HepG2 (cell line): ENCODE results near the gene SOX9. TPM values are rescaled to one million over a fixed set of nuclear protein-coding genes. Genes with fewer than 3 reads are reported as not detected.
A peak's percentile ranks its signal among the peaks of the same experiment; 100 is the strongest.

Experiments used
- ATF1 ChIP-seq: IDR thresholded peaks from 2 replicates; pipeline ENCODE4 v1.6.1; 2016; ENCODE audit warnings: mild to moderate bottlenecking, control low read depth
- BATF2 ChIP-seq: sonication (generic); formaldehyde crosslinking; IDR thresholded peaks from 2 replicates; pipeline ENCODE4 v1.8.0; 2022; ENCODE audit warnings: mild to moderate bottlenecking, missing genetic modification reagents, moderate library complexity
- CCAR2 ChIP-seq: fragments of 200-400 bp; formaldehyde crosslinking; optimal IDR thresholded peaks from 2 replicates; pipeline ENCODE3; 2018; ENCODE audit warnings: low read depth, mild to moderate bottlenecking, low read length, moderate library complexity
- DDIT3 ChIP-seq: sonication (generic); formaldehyde crosslinking; IDR thresholded peaks from 2 replicates; pipeline ENCODE4 v1.4.0; 2020; ENCODE audit warnings: mild to moderate bottlenecking, missing genetic modification reagents
- E2F5 ChIP-seq: sonication (generic); formaldehyde crosslinking; conservative IDR thresholded peaks from 2 replicates; pipeline ENCODE4 v1.4.0; 2020; ENCODE audit warnings: missing genetic modification reagents
- ISL2 ChIP-seq: sonication (generic); formaldehyde crosslinking; IDR thresholded peaks from 2 replicates; pipeline ENCODE4 v1.5.0; 2020; ENCODE audit warnings: missing genetic modification reagents
- KDM4B ChIP-seq: sonication (generic); formaldehyde crosslinking; IDR thresholded peaks from 2 replicates; pipeline ENCODE4 v1.4.0; 2020; ENCODE audit warnings: missing genetic modification reagents
- KLF11 ChIP-seq: IDR thresholded peaks from 2 replicates; pipeline ENCODE4 v1.6.1; 2016; ENCODE audit warnings: missing compliant biosample characterization
- MAF1 ChIP-seq: sonication (generic); formaldehyde crosslinking; IDR thresholded peaks from 2 replicates; pipeline ENCODE4 v1.5.0; 2020; ENCODE audit warnings: missing genetic modification reagents, borderline replicate concordance
- REXO4 ChIP-seq: sonication (generic); formaldehyde crosslinking; IDR thresholded peaks from 2 replicates; pipeline ENCODE4 v1.8.0; 2022; ENCODE audit warnings: missing genetic modification reagents, mild to moderate bottlenecking, borderline replicate concordance
- TP53 ChIP-seq: sonication (generic); formaldehyde crosslinking; conservative IDR thresholded peaks from 2 replicates; pipeline ENCODE4 v1.4.0; 2020; ENCODE audit warnings: missing genetic modification reagents
- ZNF142 ChIP-seq: sonication (generic); formaldehyde crosslinking; IDR thresholded peaks from 2 replicates; pipeline ENCODE4 v1.4.0; 2020; ENCODE audit warnings: missing genetic modification reagents
- ZNF260 ChIP-seq: sonication (generic); formaldehyde crosslinking; IDR thresholded peaks from 2 replicates; pipeline ENCODE4 v1.4.0; 2020; ENCODE audit warnings: missing genetic modification reagents, low read depth, mild to moderate bottlenecking, borderline replicate concordance
- ZNF280D ChIP-seq: sonication (generic); formaldehyde crosslinking; IDR thresholded peaks from 2 replicates; pipeline ENCODE4 v1.5.1; 2020; ENCODE audit warnings: mild to moderate bottlenecking, missing genetic modification reagents
- ZNF496 ChIP-seq: sonication (generic); formaldehyde crosslinking; IDR thresholded peaks from 2 replicates; pipeline ENCODE4 v1.8.1; 2023; ENCODE audit warnings: mild to moderate bottlenecking, moderate library complexity, missing genetic modification reagents; ENCODE audit not compliant: insufficient replicate concordance
- ZNF512 ChIP-seq: sonication (generic); formaldehyde crosslinking; IDR thresholded peaks from 2 replicates; pipeline ENCODE4 v1.4.0; 2020; ENCODE audit warnings: mild to moderate bottlenecking, missing genetic modification reagents
- polyA plus RNA-seq, 8 experiments: library from polyadenylated mRNA; depleted of rRNA in 3 of 8; stranded (reverse) in 7 of 8; unstranded in 1 of 8; fragments of >200 nt; fragmentation: Illumina TruSeq in 4 of 8; extraction: Trizol in 4 of 8; gene quantifications; 2 replicates each; pipeline versions ENCODE4 v1.2.1 to v1.2.3, GENCODE V29; 2011 to 2016; ENCODE audit warnings: low read depth in 4 of 8, missing spikeins in 1 of 8, mixed read lengths in 1 of 8; ENCODE audit not compliant: insufficient read depth in 1 of 8
- total RNA-seq, 5 experiments: library from RNA; depleted of rRNA; stranded (reverse); fragments of >200 nt; fragmentation: Illumina TruSeq; extraction: Trizol; gene quantifications; 2 replicates each; pipeline ENCODE4 v1.2.3, GENCODE V29; 2016; ENCODE audit warnings: low read depth in 1 of 5

Gene SOX9
- total and polyA plus RNA-seq, 2 of the 13 experiments (the other 11 are each of a cell fraction or from before 2014, with no cell fraction given) = 16.1 to 27.6 TPM

GRCh38 chr17:72125226-72125651 lies 4.4 kb downstream of the SOX9 start (continued):
- no peak for TF ChIP-seq REXO4 (CRISPR knock-in tag)
- 0 out of 2 replicates have a peak, but pooled peaks have one; percentile 62 for TF ChIP-seq ZNF512 (CRISPR knock-in tag)
- no peak for TF ChIP-seq ZNF260
- no peak for TF ChIP-seq BATF2 (CRISPR knock-in tag)
- 0 out of 2 replicates have a peak, but pooled peaks have one; percentile 56 for TF ChIP-seq KDM4B (CRISPR knock-in tag)
- TF ChIP-seq DDIT3 (CRISPR knock-in tag) = no peak
- TF ChIP-seq ATF1 (CRISPR knock-in tag) = peak; percentile 14; the same call in 1 of the 2 replicates
- no peak for TF ChIP-seq E2F5 (CRISPR knock-in tag)
- no peak for TF ChIP-seq MAF1 (CRISPR knock-in tag)
- TF ChIP-seq TP53 = no peak
- no peak for TF ChIP-seq CCAR2
- TF ChIP-seq ISL2 (CRISPR knock-in tag) = no peak
- TF ChIP-seq ZNF280D (CRISPR knock-in tag) = no peak
- no peak for TF ChIP-seq ZNF142 (CRISPR knock-in tag)
- TF ChIP-seq ZNF496 (CRISPR knock-in tag) = no peak
- TF ChIP-seq KLF11 (CRISPR knock-in tag) = no peak
